Body of pancreas (tissue), 4 donors: ENCODE data around the gene GPR42.

Experiments
- POLR2A ChIP-seq, 3 donors: fragments of 450-650 bp; IDR thresholded peaks; one replicate each; pipeline ENCODE4 v1.6.1; 2016; ENCODE audit warnings: antibody characterized with exemption in 3 of 3, mild to moderate bottlenecking in 2 of 3
- TF ChIP-seq, protein P1 (sequence below), 7 experiments: fragments of 450-650 bp in 4 of 7; fragments of 200-600 bp in 3 of 7; sonication (generic) in 3 of 7; IDR thresholded peaks; one replicate each; pipeline ENCODE4 v1.5.1; 2016 to 2019; ENCODE audit warnings: antibody characterized with exemption in 7 of 7

DNA sequence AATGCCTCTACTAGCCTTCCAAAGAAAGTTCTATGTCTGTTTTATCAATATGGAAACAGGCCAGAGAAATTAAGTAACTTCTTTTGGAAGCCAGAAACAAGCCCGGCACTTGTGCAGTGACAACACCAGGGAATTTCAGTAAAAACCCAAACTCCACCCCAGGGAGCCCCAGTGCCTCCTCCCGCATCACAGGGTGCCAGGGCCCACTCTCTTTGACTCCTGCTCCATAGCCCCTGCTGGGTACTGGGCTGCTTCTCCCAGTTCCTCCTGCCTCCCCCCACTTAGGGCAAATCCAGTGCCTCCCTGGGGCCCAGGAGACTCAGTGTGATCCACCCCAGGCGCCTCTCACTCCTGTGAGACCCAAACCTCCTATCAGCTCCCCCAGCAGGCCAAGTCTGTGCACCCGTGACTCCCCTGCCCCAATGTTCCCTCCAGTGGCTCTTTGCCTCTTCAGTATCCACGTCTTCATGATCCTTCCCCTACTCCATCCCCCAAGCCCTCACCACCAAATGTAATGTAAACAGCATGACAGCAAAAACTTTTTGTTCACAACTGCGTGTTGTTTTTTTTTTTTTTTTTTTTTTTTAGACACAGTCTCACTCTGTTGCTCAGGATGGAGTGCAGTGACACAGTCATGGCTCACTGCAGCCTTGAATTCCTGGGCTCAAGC, 14.9 kb upstream of the GPR42 start:
- TF ChIP-seq, protein P1, sequence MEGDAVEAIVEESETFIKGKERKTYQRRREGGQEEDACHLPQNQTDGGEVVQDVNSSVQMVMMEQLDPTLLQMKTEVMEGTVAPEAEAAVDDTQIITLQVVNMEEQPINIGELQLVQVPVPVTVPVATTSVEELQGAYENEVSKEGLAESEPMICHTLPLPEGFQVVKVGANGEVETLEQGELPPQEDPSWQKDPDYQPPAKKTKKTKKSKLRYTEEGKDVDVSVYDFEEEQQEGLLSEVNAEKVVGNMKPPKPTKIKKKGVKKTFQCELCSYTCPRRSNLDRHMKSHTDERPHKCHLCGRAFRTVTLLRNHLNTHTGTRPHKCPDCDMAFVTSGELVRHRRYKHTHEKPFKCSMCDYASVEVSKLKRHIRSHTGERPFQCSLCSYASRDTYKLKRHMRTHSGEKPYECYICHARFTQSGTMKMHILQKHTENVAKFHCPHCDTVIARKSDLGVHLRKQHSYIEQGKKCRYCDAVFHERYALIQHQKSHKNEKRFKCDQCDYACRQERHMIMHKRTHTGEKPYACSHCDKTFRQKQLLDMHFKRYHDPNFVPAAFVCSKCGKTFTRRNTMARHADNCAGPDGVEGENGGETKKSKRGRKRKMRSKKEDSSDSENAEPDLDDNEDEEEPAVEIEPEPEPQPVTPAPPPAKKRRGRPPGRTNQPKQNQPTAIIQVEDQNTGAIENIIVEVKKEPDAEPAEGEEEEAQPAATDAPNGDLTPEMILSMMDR (IDR thresholded peaks at IDR 0.05) = no peak
- no peak for TF ChIP-seq POLR2A (IDR thresholded peaks at IDR 0.05)
